Stimulated activated CD4-positive, alpha-beta T cell treated with anti-CD3 and anti-CD28 coated beads, Interleukin-4, amount 100 ng/mL, for 4 hours (primary cell): Measurements from ENCODE around the gene ATG14.
"Not testable (repeated sequence)": the region's sequence is repeated elsewhere in the genome, so short reads cannot be mapped to it uniquely, and the experiment has no call there.

Experiments used
- DNase-seq, 2 experiments: peaks; one replicate each; pipeline ENCODE4 v3.0.0-alpha.2; 2020

Gene ATG14

GRCh38 chr14:55386037-55386808, 25.4 kb downstream of the ATG14 start:
- peak in 1 of 2 experiments; percentile 19 for DNase-seq

- DNase-seq = no peak
Observed at GRCh38 chr14:55384536-55384935, 27.1 kb downstream of the ATG14 start.

- no peak for DNase-seq
Observed at GRCh38 chr14:55383541-55384140, 28.0 kb downstream of the ATG14 start.

GRCh38 chr14:55383056-55383466, 28.6 kb downstream of the ATG14 start:
- not testable (repeated sequence) for DNase-seq

- DNase-seq = no peak
Observed at GRCh38 chr14:55382483-55382882, 29.1 kb downstream of the ATG14 start.

- no peak for DNase-seq
Observed at GRCh38 chr14:55381561-55381960, 30.1 kb downstream of the ATG14 start.

- no peak for DNase-seq
Observed at GRCh38 chr14:55381040-55381439, 30.6 kb downstream of the ATG14 start.

- no peak for DNase-seq
Observed at GRCh38 chr14:55377236-55377635, 34.4 kb downstream of the ATG14 start.

- no peak for DNase-seq
Observed at GRCh38 chr14:55374771-55375170, 36.9 kb downstream of the ATG14 start.

- DNase-seq = peak in 1 of 2 experiments; percentile 50
Observed at GRCh38 chr14:55373784-55374705, 37.6 kb downstream of the ATG14 start.

GRCh38 chr14:55372825-55373224, 38.8 kb downstream of the ATG14 start:
- no peak for DNase-seq

GRCh38 chr14:55372423-55372822, 39.2 kb downstream of the ATG14 start:
- no peak for DNase-seq

GRCh38 chr14:55370883-55371455, 40.7 kb downstream of the ATG14 start:
- no peak for DNase-seq

- no peak for DNase-seq
Observed at GRCh38 chr14:55366271-55366670, 45.4 kb downstream of the ATG14 start.

- DNase-seq = no peak
Observed at GRCh38 chr14:55361190-55361589, 50.4 kb downstream of the ATG14 start.

GRCh38 chr14:55359307-55359706, 52.3 kb downstream of the ATG14 start:
- no peak for DNase-seq

- DNase-seq = no peak
Observed at GRCh38 chr14:55356913-55357312, 54.7 kb downstream of the ATG14 start.

GRCh38 chr14:55355922-55356321, 55.7 kb downstream of the ATG14 start:
- DNase-seq = no peak

- peak; percentile 37 to 60 for DNase-seq
Observed at GRCh38 chr14:55354500-55354899, 57.1 kb downstream of the ATG14 start.

- DNase-seq = no peak
Observed at GRCh38 chr14:55353686-55354467, 57.8 kb downstream of the ATG14 start.

- DNase-seq = no peak
Observed at GRCh38 chr14:55352201-55352600, 59.4 kb downstream of the ATG14 start.

GRCh38 chr14:55351111-55351510, 60.5 kb downstream of the ATG14 start:
- DNase-seq = no peak
